CD4-positive, alpha-beta T cell treated with Interleukin-4 for 1 hour (primary cell): Measurements from ENCODE around the gene TTC3.
"Not testable (repeated sequence)": the region's sequence is repeated elsewhere in the genome, so short reads cannot be mapped to it uniquely, and the experiment has no call there.

Experiments
- DNase-seq, 2 donors: peaks; one replicate each; pipeline ENCODE4 v3.0.0-alpha.2; 2020 to 2022

The TTC3 gene

DNA sequence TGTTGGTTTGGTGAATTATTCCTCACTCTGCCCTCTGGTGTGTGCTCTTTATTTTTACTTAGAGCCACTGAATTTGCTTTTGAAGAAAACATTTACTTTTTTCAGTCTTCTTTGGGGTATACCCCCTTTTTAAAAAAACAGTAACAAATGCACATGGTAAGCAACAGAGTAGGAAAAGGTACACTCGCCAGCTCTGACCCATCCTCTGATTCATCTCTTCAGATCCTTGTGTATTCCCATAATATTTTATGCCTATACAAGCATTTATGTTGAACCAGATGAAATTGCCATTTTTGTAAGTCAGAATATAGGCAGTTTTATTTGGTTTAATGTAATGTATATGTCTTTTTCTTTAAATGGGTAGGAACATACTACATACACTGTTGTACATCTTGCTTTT is 28.3 kb downstream of the TTC3 start:
- no peak for DNase-seq

DNA sequence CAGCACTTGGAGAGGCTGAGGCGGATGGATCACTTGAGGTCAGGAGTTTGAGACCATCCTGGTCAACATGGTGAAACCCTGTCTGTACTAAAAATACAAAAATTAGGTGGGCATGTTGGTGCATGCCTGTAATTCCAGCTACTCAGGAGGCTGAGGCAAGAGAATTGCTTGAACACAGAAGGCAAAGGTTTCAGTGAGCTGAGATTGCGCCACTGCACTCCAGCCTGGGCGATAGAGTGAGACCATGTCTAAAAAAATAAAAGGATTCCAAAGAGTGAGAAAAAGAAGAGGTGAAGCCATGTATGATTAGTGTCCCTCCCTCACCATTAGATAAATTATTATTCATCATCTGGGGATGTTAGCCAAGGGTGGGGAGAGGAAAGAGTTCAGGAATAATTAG is 29.7 kb downstream of the TTC3 start:
- not testable (repeated sequence) for DNase-seq

DNA sequence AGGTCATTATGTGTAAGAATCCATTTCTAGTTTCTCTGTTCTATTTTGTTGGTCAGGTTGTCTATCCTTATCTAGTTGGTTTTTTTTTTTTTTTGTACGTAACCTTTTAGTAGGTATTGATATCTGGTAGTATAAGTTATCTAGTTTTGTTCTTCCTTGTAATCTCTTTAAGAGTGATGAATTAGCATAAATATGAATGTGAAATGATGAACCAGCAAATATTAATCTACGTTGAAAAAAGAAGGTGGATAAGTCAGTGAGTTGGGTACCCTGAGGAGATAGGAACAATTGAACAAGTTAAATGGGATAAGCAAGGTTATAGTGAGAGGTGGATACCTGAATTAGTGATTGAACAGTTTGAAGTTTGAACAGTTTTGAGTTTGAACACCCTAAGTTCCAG is 33.9 kb downstream of the TTC3 start:
- no peak for DNase-seq

DNA sequence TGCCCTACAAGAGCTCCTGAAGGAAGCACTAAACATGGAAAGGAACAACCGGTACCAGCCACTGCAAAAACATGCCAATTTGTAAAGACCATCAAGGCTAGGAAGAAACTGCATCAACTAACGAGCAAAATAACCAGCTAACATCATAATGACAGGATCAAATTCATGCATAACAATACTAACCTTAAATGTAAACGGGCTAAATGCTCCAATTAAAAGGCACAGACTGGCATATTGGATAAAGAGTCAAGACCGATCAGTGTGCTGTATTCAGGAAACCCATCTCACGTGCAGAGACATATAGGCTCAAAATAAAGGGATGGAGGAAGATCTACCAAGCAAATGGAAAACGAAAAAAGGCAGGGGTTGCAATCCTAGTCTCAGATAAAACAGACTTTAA is 38.0 kb downstream of the TTC3 start:
- DNase-seq: not testable (repeated sequence)

DNA sequence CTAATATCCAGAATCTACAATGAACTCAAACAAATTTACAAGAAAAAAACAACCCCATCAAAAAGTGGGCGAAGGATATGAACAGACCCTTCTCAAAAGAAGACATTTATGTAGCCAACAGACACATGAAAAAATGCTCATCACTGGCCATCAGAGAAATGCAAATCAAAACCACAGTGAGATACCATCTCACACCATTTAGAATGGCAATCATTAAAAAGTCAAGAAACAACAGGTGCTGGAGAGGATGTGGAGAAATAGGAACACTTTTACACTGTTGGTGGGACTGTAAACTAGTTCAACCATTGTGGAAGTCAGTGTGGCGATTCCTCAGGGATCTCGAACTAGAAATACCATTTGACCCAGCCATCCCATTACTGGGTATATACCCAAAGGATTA is 41.2 kb downstream of the TTC3 start:
- not testable (repeated sequence) for DNase-seq

DNA sequence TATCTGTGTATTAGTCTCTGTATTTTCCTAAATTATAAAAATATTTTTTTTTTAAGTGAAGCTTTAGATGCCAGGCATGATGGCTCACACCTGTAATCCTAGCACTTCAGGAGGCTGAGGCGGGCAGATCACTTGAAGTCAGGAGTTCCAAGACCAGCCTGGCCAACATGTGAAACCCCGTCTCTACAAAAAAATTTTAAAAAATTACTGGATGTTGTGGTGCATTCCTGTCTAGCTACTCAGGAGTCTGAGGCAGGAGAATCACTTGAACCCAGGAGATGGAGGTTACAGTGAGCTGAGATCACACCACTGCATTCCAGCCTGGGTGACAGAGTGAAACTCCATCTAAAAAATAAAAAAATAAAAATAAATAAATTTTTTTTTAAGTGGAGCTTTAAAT is 43.4 kb downstream of the TTC3 start:
- DNase-seq: not testable (repeated sequence)

DNA sequence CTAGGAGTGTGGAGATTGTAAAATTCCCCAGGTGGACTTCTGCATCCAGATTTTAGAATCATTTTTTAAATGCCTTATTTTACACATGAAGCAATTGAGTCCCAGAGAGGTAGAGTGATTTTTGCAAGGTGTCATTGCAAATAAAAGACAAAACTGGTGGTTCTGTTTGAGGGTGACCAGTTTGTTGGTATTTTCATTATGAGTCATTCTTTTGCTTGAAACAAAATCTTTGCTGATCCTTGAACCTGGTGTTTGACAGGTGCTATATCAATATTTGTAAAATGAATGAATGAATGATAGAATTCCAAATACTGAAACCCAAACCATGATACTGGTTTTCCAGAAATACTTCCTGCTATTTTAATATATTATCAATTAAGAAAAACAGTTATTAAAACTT is 44.1 kb downstream of the TTC3 start:
- no peak for DNase-seq

DNA sequence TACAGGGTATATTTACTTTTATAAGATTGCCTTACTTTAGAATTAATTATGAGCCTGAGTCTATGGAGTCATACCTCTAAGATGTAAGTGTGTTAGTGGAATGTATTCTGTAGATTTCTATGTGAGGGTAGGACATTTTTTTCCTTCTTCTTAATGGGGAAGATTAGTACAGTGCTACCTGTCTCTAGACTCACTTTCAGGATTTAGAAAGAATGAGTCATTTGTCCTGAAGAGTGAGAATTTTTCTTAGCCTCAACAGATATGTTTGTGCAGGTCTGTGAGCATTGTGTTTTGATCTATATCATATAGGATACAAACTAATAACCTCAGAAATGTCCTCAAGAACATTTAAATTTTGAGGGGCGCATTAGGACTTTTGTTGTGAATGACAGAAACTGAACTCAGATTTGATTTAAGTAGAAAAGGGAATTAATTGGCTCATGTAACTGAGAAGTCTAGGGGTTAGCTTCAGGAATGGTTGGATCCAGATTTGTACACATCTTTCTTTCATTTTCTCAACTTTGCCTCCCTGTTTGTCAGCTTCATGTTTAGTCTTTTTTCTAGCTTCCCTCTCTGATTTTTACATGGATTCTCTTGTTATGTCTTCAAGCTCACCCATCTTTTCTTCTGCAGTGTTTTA is 45.3 kb downstream of the TTC3 start:
- no peak for DNase-seq

DNA sequence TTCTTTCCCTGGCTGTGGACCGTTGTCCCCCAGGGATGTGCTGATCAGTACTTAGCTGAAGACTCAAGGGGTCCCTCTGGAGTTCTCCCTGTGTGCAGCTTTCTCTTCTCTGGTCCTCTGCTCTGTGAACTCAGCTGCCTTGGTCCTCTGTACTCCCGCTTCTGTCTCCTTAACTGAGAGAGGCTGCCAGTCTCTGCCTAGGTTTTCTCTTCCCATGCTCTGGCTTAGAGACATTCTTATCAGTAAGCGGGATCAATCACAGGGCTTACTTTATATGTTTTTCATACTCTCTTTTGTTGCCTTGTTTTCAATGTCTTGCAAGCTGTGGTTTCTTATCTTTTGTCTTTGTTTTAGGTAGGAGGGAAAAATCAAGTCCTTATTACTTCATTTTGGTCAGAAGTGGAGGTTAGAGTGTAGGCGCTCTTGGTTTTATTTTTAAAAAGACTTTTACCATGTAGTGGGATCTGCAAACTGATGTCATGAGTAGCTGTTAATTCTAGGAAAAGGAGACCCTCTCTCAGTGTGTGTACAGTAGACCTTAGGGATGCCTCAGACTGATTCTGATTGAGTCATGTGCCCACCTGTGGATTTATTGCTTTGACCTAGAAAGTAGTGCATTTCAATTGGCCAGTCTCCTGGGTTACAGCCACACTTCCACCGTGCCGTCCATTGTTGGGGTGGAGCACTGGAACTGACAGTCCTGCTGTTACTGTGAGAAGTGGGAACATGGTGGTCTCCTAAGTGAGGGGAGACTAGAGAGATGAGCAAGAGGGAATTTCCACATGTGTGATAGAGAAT is 46.6 kb downstream of the TTC3 start:
- DNase-seq: no peak

DNA sequence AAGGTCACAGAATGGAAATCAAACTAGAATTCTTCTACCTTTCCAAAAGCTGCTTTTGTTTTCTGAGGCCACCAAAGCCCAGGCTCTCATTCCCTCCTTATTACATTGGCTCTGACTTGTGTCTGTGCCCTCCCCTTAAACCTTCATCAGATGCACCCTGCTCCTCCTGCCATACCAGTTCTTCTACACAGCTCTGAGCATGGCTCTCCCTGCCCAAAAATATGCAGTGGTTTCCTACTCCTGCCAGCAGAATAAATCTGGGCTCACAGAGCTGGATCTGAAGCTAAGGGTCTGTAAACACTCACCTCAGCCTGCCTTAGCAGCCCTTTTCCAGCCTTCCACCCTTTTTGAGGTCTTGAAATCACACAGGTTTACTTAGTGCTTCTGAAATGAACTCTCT is 55.0 kb downstream of the TTC3 start:
- DNase-seq: no peak

DNA sequence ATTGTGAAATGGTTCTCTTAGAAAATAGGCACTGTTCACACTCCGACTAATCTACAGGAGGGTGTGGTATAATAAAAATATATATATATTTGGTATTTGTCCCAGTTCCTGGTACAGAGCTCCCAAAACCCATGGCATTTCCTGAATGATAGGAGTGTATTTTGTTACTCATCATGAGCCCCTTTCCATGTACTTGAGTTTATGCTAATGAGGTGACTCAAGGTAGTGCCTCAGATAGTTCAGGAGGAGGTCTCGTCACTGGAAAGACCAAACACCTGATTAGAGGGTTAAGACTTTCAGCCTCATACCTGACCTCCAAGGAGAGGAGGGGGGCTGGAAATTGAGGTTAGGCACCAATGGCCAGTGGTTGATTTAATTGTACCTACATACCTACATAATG is 57.9 kb downstream of the TTC3 start:
- no peak for DNase-seq

DNA sequence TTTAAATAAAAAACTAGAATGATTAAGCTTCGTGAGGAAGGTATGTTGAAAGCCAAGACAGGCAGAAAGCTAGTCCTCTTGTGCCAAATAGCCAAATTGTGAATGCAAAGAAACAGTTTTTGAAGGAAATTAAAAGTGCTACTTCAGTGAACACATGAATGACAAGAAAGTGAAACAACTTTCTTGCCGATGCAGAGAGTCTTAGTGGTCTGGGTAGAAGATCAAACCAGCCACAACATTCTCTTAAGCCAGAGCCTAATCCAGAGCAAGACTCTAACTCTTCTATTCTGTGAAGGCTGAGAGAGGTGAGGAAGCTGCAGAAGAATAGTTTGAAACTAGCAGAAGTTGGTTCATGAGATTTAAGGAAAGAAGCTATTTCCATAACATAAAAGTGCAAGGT is 63.2 kb downstream of the TTC3 start:
- DNase-seq: no peak

DNA sequence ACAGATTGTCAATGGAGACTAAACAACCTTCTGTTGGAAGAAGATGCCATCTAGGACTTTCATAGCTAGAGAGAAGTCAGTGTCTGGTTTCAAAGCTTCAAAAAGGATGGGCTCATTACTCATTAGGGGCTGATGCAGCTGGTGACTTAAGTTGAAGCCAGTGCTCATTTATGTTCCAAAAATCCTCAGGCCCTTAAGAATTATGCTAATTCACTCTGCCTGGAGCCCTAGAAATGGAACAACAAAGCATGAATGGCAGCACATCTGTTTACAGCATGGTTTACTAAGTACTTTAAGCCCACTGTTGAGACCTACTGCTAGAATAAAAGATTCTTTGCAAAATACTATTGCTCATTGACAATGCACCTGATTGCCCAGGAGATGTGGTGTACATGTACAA is 63.7 kb downstream of the TTC3 start:
- no peak for DNase-seq

DNA sequence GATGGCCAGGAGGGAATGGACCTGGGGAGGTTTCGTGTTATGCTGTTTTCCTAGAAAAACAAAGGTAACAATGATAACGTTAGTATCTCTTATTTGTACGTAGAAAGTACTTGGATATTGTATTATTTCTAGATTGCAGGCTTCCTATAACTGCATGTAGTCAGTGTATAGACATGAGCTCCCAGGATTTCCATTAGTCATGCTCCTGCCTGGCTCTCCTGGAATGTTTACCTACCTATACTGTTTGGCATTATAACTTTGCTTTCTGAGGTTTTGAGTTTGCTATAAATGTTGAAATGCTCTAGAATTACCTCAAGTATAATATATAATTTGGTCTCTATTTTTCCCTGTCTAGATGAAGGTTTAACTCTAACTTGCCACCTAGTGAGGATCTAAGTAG is 66.1 kb downstream of the TTC3 start:
- DNase-seq: no peak

DNA sequence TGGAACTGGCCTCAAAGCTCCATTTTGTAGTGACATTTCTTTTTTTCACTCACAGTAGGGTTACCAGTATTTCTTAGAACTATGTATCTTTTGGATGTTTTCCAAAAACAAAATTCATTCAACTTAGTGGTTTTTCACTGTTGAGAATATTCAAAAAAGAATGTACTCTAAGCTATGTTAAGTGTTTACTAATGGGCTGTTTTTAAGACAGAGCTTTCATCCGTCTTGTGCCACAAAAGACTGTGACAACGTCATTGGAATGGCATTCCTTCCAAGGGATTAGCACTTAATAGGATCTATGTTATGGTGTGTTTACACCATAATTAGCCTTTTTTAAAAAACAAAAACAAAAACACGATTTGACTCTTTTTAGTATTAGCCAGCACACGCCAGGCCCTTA is 66.8 kb downstream of the TTC3 start:
- no peak for DNase-seq

DNA sequence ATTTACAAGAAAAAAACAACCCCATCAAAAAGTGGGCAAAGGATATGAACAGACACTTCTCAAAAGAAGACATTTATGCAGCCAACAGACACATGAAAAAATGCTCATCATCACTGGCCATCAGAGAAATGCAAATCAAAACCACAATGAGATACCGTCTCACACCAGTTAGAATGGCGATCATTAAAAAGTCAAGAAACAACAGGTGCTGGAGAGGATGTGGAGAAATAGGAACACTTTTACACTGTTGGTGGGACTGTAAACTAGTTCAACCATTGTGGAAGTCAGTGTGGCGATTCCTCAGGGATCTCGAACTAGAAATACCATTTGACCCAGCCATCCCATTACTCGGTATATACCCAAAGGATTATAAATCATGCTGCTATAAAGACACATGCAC is 70.3 kb downstream of the TTC3 start:
- not testable (repeated sequence) for DNase-seq

DNA sequence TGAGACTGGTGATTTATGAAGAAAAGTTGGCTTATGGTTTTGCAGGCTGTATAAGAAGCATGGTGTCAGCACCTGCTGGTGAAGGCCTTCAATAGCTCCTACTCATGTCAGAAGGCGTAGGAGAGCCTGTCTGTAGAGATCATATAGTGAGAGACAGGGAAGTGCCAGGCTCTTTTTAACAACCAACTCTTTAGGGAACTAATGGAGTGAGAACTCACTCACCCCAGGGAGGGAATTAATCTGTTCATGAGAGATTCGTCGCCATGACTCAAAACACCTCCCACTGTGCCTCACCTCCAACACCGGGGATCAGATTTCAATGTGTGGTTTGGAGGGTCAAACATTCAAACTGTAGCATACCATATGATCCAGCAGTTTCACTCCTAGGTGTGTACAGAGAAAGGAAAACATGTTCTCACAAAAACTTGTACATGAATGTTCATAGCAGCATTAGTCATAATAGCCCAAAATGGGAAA is 72.6 kb downstream of the TTC3 start:
- no peak for DNase-seq

DNA sequence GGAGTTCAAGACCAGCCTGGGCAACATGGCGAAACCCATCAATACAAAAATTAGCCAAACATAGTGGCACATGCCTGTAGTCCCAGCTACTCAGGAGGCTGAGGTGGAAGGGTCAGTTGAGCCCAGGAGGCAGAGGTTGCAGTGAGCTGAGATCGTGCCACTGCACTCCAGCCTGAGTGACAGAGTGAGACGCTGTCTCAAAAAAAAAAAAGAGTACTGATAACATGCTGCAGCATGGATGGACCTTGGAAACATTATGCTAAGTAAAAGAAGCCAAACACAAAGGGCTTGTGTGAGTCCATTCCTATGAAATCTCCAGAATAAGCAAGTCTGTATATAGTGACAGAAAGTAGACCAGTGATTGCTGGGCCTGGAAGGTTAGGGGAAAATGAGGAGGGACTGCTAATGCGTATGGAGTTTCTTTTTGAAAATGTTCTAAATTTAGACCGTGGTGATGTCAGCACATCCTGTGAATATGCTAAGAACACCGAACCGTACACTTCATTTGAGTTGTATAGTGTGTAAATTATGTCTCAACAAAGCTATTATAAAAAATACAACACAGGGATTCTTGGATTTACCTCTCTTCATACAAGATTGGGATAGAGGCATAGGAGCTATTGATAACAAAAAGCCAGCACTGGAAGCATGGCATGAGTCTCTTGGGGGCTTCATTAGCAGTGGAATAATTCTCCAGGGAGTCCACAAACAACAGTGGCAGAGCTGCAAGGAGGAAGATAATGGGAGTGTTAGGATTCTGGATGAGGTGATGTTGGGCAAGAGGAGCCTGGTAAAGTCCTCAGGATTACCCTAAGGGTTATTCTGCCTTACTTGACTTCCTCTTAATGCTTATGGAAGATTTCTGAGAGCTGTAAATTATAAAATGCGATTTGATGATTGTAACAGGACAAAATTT is 73.5 kb downstream of the TTC3 start:
- DNase-seq: no peak

DNA sequence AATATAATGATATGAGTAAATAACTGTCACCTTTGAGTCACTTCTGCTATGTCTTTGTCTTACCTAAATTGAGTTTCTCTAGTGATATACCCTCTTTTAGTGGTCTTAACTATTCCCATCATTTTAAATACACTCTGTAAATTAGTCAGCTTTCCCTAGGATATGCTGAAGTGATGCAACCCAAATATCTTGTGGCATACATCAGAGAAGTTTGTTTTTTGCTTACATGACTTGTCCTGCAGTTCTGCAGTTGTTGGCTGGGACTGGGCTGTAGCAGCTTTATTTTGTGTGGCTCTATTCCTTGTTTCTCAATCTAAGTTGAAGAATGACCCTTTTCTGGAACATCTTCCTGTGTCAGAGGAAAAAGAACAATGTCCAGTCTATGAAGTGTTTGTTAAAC is 76.4 kb downstream of the TTC3 start:
- DNase-seq: no peak

DNA sequence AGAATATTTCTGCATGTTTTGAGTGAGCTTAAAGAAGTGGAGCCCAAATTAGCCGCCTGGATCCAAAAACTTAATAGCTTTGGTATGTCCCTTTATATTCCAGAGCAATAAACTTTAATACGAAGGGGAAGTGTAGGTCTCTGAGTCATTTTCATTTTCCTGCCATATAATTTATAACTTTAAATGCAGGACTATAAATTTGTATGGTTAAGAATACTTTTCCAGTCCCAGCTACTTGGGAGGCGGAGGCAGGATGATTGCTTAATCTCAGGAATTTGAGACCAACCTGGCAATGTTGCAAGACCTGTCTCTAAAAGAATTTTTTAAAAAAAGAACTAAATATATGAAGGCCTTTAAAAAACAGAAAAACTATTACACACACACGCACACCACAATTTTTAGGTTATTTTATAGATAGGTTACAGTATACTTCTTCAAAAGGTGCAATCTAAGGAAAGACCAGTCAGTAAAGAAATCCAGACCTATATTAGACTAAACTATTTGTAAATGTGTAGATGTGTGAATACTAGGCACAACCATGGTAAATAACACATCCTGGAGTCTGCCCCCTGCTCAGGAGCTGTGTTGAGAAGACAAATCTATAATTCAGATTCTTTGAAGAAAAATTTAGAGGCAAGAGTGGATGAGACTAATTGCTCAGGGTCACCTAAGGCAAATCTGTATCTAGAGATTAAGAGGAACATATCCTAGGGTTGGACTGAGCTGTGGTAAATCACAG is 80.3 kb downstream of the TTC3 start:
- DNase-seq: no peak

DNA sequence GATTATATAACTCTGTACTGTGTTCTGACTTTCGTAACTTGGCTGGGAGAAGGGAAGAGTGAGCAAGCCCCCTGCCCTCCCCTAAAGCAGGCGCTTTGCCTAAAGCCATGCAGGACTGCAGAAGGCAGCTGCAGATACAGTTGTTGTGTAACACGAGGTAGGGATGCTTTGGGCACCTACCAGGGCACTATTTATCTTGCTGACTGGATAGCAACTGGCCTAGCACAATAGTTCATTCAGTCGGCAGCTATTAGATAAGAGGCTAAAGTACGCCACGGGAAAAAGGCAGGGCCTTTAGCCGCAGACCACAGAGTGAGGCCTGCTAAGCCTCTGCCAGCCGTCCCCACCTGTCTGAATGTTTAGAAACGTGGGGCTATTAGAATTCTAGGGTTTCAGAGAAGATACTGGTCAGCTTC is 80.9 kb downstream of the TTC3 start:
- no peak for DNase-seq

DNA sequence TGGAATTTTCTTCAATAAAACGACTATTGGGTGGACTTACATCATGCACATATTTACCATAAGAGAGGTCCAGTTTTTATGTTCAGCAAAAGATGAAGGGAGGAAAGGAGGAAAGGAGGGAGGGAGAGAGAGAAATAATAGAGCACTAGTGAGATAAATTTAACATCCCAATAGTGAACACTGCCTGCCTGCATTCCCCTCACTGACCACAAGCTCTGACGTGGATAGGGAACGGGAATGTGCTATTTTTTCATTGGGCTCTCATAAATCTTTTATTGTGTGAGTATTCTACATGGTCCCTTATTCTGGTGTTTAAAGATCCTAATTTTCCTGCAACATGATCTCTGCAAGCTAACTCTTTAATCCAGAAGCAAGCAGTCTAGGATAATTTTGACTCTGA is 82.1 kb downstream of the TTC3 start:
- DNase-seq: no peak

DNA sequence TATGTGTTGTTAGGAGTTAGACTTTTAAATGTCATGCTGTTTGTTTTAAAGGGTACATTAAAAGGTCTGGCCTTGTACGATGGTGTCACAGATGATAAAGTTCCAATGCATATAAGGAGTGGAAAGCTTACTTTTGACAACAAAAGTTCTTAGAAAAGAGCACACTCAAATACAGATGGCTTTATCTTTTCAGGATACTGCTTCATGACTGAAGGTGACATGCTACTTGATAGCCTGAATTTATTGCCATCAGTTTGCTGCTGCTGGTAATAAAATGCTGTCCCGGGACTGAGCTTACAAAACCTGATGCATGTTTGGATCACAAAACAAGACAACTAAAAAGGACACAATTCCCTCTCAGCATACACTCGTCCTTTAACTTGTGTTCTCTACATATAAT is 84.9 kb downstream of the TTC3 start:
- no peak for DNase-seq
